NCI-H2029 (cell line): Measurements from ENCODE around the gene AMIGO2.

Experiments
- DNase-seq: peaks from one replicate; lab custom pipeline; 2025; lab: John Stamatoyannopoulos, UW

Gene AMIGO2

GRCh38 chr12:47033789-47034555, 45.8 kb downstream of the AMIGO2 start:
- no peak for DNase-seq

GRCh38 chr12:47033081-47033480, 46.7 kb downstream of the AMIGO2 start:
- DNase-seq = no peak

- peak; percentile 28 for DNase-seq
Observed at GRCh38 chr12:47032644-47033043, 47.1 kb downstream of the AMIGO2 start.

- no peak for DNase-seq
Observed at GRCh38 chr12:47029903-47030302, 49.9 kb downstream of the AMIGO2 start.

- DNase-seq = no peak
Observed at GRCh38 chr12:47028981-47029708, 50.6 kb downstream of the AMIGO2 start.

GRCh38 chr12:47028186-47028585, 51.6 kb downstream of the AMIGO2 start:
- no peak for DNase-seq
